Limb (tissue), 2 donors: ENCODE data around the gene MSX1.

Source experiments
- DNase-seq, 2 donors: peaks; one replicate each; pipeline ENCODE4 v3.0.0-alpha.2; 2016; ENCODE audit errors: extremely low spot score in 2 of 2

The MSX1 gene

DNA sequence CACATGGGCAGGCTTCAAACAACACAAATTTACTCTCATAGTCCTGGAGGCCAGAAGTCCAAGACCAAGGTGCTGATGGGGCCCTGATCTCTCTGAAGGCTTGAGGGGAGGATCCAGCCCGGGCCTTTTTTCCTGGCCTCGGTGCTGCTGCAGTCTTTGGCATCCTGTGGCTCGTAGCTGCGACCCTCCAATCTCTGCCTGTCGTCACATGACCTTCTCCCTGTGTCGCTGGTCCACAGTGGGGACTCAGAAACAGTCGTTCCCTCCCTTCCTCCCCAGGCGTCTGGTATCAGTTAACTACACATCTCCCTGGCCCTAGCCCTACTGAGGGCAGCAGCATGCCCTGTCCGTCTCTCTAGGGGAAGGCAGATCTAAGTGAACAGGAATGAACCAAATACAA lies 19.1 kb upstream of the MSX1 start:
- no peak for DNase-seq

DNA sequence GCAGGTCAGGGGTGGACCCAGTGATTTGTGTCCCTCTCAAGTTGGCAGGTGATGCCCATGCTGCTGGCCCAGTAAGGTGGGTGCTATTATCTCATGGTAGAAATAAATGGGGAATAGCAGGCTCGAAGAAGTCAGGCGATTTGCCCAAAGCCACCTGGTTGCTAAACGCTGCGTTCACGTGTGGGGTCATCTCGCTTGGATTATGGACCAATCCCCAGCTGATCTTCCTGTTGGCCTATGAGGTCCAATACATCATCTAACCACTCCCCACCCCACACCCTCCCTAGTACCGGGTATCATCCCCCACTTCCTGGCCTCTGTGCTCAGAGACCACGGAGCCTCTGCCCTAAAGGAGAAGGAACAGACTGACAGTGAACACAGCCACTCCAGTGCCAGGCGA lies 18.3 kb upstream of the MSX1 start:
- DNase-seq: no peak

DNA sequence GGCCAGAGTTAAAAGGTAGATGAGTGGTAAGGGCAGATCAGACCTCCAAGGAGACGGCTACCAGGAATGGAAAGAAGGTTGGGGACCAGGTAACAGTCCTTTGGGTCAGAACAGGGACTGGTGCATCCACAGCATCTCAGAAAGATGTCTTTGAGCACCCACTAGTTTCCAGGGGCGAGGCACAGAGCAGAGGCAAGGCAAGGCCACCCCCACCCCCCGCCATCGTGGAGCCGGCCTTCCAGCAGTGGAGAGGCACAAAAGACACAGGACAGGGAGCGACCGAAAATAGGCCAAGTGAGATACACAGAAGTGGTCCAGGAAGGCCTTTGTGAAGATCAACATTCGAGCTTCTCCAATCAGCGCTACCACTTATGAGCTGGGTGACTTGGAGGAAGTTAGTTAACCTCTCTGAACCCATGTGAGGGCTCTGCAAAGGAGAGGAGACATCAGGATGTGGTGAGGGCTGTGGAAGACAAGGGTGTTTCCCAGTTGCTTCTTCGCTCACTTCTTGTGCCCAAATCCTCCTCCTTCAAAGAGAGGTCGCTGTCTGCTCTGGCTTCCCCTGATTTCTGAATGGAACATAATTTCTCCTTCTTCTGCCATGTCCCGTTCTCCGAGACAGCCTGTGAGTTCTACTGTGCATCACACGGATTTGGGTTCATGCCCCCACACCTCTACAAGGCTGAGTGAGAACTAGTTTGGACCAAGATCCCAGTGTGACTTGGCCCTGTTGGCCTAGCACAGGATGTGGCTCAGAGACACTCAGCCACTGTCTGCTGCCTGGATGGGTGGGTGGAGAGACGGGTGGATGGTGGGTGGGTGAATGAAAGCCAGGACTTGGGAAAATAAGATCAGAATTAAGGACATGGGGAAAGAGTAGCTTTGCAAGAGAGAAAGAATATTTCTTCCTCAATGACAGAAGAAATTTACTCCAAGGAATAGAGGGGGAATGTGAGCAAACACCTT lies 16.7 kb upstream of the MSX1 start:
- no peak for DNase-seq

DNA sequence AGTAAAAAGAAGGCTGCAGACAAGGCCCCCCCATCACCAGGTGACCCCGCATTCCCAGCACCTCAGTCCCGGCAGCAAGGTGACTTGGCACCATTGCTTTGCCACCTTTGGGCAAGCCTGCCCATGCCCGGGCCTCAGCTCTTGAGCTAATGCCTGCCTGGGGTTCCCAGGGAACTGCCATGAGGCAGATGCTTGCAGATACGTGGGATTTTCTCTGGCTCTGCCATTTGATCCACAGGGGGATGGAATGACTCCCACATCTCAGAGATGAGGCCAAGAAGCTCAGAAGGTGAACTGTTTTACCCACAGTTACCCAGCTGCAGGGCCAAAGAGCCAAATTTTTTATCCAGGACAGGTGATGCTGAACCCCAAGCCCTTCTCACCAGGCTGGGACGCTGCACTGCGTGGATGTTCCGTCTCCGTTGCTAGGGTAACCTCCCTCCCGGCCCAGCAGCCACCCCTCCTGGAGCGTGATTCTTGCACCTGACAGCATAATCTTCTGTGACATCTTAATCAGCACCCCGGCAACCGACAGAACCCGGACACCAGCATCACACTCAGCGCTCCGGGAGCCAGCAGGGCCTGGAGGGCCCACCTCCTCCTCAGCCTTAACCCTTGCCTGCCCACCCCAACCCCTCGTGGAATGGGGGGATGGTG lies 15.7 kb upstream of the MSX1 start:
- DNase-seq: no peak

DNA sequence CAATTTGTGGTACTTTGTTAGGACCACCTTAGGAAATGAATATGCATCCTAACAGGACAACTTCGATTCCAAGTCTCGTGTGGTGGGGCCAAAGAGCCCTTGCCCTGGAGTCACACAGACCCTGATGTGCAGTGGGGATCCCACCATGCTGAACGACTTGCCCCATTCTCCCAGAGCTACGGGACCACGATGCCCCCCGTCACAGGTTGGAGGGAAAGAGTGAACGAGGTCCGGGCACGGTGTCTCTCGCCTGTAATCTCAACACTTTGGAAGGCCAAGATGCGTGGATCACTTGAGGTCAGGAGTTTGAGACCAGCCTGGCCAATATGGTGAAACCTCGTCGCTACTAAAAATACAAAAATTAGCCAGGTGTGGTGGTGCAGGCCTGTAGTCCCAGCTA lies 14.4 kb upstream of the MSX1 start:
- no peak for DNase-seq

DNA sequence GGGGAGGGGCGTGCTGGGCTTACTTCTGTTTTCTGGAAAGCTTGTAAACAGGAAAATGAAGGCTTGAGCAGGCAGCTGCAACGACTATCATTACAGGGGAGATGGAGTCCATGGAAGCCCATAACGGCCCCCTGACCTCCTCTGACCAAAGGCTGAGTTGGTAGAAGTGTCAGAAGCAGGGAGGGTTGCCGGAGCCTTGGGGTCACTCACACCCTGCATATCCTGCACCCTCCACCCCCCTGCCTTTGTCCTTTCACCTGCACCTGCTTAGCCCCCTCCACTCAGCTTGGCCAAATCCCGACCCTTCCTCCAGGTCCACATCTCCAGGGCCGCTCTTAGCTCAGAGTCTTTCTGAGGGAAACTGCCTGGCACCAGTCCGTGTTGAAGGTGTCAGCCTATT lies 12.5 kb upstream of the MSX1 start:
- no peak for DNase-seq

DNA sequence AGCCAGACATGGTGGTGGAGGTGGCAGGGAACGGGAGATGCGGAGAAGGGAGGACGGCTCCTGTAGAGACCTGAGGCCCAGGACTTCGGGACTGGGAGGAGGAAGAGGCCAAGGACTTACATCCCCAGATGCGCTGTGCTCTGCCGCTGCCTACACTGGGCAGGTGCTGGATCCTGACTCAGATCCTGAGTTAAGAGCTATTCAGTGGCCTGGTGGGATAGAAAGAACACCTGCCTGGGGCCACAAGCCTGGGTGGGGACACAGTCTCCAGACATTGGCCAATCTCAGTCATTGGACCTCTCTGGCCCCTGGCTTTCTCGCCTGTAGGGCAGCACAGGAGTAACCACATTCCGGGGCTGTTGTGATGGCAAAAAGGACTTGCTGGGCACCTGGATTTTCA lies 10.9 kb upstream of the MSX1 start:
- DNase-seq: no peak

DNA sequence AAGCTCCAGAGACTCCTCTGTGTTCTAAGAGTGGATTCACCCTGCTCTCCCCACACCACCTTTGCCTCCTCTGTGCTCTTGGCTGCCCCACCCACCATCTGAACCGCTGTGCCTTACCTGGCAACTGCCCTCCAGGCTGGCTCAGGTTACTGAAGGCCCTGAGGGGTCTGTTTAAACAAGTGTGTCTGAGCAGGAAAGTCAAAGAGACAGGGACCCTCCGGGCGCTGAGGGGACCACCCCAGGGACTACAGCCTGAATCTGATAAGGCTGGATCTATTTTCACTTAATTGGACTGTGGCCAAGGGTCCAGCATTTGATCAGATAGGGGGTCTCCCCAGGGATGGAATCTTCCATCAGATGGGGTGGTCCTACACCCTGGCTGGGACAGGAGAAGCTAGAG lies 10.4 kb upstream of the MSX1 start:
- DNase-seq: no peak

DNA sequence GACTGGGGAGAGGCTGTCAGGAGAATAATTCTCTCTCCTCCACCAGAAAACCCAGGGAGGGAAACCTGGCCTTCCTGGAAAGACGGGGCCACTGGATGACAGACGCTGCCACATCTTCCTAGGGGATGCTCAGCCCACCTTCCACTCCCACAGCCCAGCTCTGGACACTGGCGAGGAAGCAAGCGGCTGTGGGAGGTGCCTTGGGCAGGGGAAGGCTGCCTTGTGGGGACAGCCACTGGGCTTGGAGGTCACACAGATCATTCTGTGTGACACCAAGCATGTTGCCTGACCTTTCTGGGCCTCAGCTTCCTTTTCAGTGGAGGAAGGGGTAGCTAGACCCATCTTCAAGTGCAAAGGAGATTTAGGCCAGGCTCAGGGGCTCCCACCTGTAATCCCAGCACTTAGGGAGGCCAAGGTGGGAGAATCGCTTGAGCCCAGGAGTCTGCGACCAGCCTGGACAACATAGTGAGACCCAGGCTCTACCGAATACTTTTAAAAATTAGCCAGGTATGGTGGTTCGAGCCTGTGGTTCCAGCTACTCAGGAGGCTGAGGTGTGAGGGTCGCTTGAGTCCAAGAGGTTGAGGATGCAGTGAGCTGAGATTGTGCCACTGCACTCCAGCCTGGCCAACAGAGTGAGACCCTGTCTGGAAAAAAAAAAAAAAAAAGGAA lies 9.8 kb upstream of the MSX1 start:
- no peak for DNase-seq

DNA sequence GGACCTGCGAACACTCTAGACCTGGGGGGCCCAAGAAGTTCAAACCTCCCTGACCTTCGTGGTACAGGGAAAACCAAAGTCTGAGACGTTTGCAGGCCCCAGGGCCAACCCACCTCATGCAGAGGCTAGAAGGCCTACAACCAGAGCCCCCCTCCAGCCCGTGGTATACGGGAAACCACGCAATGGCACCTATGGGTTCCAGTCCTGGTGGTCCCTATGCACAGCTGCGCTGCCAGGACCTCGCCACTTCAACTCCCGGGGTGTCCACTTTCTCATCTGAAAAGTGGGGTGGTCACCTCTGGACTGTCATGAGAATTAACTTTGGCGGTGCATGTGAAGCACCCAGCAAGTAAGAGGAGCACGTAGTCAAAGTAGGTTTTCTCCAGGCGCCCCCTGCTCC lies 8.4 kb upstream of the MSX1 start:
- DNase-seq: no peak

DNA sequence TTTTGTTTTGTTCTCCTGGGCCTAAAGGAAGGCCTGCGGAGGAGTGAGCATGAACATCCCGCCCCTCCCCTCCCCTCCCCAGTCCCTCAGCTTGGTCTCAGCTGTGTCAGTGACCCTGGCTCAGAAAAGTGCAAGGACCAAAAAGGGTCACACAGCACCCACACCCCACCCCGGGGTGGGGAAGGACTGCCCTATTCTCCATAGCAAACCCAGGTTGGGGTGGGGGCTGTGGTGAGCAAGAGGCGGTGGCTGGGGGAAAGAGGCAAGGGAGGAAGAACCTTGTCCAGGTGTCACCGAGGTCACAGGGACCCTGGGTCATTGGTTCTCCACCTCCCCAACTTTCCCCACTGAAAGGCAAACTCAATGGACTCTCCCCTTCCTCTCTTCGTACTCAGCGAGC lies 7.6 kb upstream of the MSX1 start:
- no peak for DNase-seq

DNA sequence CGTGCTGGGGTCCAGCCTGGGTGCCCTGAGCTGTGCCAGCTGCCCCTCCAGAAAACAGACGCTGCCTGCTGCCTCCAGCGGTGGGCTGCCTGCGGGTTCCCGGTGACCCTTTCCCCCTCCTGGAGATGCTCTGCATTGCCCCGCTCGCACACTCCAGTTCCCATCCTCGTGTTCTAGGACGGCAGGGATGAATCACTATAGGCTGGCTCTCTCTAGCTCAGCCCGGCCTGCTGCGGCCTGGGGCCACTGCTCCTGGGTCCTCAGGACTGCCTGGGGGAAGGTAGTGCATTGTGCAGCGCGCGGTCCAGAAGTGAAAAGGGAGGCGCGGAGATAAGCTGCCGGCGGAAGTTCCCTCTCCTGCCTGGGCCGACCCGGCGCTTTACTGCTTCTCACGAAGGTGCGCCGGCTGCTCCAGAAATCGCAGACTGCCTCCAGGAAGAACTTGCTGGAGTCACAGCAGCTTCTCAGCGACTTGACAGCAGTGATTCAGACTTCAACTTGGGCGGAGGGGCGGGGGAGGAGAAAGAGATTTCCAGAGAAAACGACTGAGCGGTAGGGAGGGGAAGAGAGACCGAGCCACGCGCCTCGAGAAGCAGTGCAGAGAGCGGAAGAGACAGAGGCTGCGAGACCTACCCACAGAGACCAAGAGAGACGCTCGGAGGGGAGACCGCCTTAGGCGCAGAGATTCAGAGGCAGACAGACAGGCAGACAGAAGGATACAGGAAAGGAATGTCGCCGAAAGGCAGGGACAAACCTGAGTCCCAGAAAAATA lies 6.7 kb upstream of the MSX1 start:
- peak in 1 of 2 donors; percentile 60 for DNase-seq

DNA sequence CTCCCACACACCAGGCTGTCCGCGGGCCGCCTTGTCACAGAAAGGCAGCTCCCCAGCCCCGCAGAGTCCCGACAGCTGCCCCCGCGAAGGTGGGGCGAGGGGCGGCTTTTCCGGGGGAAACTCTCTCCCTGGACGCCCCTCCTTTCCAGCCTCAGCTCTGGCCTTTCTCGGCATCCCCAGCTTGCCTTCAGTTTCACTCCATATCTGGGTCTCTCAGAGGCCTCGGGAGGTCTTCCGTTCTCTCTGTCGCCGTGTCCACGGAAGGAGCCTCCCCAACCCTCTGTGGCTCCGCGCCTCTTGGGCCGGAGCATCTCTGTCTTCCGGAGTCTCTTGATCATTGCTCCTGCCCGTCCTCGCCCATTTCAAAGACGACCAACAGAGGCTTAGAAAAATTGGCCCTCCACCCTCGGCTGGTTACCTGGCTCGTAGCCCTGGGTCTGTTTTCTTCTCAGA lies 6.1 kb upstream of the MSX1 start:
- DNase-seq: no peak

DNA sequence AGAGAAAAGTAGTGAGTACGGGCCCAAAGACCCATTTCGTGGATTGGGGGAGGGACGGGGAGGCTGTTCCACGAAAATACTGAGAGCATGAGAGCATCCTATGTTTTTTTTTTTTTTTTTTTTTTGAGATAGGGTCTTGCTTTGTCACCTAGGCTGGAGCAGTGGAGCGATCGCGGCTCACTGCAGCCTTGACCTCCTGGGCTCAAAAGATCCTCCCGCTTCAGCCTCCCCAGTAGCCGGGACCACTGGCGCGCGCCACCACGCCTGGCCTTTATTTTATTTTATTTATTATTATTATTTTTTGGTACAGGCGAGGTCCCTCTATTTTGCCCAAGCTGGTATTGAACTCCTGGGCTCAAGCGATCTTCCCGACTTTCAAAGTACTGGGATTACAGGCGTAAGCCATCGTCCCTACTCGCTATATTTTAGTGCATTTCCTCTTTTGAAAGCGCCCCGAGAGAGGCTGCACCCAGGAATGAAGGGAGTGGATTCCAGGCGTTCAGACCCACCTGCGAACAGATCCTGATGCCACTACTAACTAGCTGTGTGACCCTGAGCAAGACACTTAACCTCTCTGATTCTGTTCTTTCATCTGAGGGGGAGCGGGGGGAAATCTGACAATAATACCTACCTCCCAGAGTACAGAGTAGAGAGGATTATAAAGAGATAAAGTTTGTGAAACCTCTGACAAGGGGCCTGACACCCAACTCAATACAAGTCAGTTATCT lies 5.4 kb upstream of the MSX1 start:
- no peak for DNase-seq

DNA sequence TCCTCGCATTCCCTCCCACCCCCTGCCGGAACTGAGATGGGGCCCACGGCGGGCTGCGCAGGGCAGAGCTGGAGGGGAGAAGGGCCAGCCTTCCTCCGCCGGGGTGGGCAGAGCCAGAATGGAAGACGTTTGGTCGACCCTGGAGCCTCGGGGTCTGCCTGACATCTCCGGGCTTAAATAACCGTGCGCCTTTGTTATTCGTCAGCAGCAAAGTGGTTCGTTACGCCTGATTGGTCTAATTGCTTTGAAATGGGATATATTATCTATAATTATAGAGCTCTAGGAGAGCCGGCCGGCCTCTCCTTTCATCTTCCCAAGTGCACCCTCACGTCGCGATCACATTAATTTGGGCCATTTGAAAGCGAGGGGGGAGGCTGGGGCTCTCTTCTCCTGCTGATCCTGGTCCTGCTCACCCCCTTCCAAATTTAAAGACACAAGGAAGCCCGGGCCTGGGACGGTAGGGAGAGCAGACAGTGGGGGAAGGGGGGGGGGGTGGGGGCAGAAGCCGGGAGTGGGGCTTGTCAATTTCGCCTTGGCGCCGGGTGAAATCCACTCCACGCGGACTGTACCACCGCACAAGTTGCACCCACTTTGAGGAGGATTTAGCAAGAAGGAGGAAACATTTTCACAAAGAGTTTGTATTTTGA lies 4.7 kb upstream of the MSX1 start:
- no peak for DNase-seq

DNA sequence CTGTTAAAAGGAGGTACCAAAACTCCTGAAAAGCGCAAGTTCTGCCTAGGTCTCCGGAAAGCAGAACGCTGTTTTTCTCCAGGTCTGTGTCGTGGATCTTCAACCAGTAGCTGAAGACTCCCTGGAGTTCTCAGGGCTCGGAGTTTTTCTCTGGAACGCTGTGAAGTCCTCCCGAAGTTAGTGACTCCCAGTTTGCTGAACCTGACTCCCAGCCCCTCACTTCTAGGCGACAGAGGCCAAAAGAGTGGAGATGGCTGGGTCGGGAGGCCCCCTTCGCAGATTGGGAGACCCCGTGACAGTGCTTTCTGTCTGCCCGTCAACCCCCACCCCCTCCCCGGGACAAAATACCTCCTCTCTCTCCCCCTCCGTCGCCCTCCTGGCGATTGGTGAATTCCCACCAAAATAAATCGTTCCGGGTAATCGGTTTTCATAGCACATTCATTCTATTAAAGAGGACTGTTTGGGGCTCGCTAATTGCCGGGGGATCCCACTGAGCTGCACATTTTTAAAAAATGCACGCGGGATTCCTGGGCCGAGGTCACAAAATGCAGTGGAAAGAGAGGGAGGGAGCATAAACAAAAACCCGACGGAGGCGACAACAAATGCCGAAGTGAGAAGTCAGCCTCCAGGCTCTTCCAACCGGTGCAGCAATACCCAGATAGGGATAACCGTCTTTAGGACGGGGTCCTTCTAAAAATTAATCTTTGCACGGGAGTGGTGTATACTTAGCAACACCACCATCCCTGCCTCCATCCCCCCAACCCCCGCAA lies 4.0 kb upstream of the MSX1 start:
- DNase-seq: no peak

DNA sequence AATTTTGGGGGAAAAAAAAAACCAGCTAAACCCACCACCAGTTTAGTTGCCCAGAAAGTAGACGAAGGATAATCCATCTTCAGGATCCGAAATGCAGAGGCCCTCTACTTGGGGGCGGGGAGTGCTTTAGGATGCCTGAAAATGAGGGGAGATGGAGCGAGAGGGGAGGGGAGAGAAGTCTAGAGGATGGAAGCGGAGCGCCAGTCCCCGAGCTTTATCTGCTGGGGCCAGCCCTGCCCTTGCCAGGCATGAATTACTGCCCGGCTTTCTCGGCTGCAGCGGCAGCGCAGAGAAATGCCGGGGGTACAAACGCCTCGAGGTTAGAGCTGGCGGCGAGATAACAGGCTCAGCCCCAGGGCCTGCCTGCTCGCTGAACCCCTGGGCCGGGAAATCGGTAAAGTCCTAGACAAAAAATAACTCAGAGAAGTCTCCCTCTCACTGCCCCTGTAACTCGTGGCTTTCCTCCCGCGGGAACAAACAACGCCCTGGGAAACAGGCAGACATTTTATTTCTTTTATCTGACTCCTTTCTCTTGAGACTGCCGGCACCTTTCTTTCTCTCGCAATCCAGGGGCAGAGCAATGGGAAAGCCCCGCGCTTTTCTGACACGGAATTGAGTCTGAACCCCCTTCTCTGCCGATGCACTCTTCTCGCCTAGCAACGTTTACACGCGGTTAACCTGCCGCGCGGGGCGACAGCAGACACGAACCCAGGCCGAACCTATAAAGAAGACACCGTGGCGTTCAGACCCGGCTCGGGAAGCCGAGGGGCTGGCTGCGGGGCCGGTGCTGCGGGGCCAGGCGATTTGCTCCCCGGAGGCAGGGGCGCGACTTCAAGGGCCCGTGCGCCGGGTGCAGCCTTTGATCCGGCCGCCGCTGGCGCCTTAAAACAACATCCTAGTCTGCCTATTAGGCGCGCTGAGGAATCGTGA lies 3.1 kb upstream of the MSX1 start:
- DNase-seq: peak in 1 of 2 donors; percentile 55

DNA sequence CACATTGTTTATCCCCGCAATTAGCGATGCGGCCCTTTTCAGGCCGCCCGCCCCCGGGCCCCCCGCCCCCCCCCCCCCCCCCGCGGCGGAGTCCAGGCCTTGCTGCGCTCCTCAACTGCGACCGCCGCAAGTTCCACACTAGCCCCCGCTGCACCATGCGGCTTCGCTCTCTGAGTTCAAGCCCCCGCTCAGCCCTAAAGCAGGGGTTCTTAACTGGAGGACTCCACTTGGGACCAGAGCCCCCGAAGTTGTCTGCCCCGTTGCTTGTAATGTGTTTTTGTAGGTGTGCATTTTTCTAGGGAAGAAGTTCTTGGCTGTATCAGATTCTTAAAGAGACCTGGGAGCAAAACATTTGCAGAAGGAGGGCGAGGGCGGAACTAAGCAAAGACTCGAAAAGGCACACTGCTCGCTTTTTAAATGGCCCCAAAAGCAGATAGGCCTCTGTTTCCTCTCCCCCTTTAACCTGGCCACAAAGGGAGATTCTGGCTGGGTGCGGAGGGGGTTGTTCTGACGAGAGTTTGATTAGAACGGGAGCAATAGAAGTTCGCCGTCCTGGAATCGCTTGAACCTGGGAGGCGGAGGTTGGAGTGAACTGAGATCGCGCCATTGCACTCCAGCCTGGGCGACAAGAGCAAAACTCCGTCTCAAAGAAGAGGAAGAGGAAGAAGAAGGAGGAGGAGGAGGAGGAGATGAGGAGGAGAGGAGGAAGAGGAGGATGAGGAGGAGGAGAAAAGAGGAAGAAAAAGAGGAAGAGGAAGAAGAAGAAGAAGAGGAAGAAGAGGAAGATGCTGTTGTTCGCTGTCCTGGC lies 2.3 kb upstream of the MSX1 start:
- DNase-seq: no peak
